GM10266 (cell line): ENCODE results near the gene ESRRG.

Experiments
- DNase-seq: peaks from one replicate; pipeline ENCODE4 v3.0.0; 2012; ENCODE audit errors: extremely low spot score
- TF ChIP-seq, protein P1 (sequence below): IDR thresholded peaks from 2 replicates; pipeline ENCODE4 v1.5.1; 2012; ENCODE audit warnings: mild to moderate bottlenecking, low read depth; ENCODE audit not compliant: control insufficient read depth, insufficient read depth; ENCODE audit errors: missing control alignments

ESRRG gene

GRCh38 chr1:216750961-216751360 lies 27.7 kb upstream of the ESRRG start:
- DNase-seq = no peak
- TF ChIP-seq, protein P1, sequence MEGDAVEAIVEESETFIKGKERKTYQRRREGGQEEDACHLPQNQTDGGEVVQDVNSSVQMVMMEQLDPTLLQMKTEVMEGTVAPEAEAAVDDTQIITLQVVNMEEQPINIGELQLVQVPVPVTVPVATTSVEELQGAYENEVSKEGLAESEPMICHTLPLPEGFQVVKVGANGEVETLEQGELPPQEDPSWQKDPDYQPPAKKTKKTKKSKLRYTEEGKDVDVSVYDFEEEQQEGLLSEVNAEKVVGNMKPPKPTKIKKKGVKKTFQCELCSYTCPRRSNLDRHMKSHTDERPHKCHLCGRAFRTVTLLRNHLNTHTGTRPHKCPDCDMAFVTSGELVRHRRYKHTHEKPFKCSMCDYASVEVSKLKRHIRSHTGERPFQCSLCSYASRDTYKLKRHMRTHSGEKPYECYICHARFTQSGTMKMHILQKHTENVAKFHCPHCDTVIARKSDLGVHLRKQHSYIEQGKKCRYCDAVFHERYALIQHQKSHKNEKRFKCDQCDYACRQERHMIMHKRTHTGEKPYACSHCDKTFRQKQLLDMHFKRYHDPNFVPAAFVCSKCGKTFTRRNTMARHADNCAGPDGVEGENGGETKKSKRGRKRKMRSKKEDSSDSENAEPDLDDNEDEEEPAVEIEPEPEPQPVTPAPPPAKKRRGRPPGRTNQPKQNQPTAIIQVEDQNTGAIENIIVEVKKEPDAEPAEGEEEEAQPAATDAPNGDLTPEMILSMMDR = no peak

- peak; percentile 8 for DNase-seq
- TF ChIP-seq, protein P1 = peak; percentile 58
Measured at GRCh38 chr1:216750031-216750627, 26.9 kb upstream of the ESRRG start.

GRCh38 chr1:216749232-216749631 lies 26.0 kb upstream of the ESRRG start:
- DNase-seq = no peak
- TF ChIP-seq, protein P1 = no peak

GRCh38 chr1:216742625-216743024 lies 19.4 kb upstream of the ESRRG start:
- TF ChIP-seq, protein P1 = no peak
- DNase-seq = no peak

GRCh38 chr1:216740331-216740730 lies 17.1 kb upstream of the ESRRG start:
- DNase-seq = no peak
- TF ChIP-seq, protein P1 = no peak

DNA sequence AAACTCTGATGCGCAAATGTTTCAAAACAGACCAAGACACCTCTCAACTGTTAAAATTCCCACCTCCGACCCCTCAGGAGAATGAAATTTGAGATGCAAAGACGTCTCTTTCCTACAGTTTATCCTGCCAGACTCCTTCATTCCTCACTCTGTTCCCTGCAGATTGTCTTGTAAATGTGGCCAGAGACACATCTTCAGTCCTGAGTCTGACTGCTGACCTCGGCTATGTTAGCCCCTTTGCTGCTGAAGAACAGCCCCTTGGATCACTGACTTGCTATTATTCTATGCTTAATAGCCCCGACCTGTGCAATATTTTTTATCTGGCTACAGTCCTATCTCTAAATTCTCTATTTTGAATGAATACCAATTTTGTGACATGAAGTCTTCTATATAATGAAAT lies 16.6 kb upstream of the ESRRG start:
- TF ChIP-seq, protein P1 = no peak
- no peak for DNase-seq

DNA sequence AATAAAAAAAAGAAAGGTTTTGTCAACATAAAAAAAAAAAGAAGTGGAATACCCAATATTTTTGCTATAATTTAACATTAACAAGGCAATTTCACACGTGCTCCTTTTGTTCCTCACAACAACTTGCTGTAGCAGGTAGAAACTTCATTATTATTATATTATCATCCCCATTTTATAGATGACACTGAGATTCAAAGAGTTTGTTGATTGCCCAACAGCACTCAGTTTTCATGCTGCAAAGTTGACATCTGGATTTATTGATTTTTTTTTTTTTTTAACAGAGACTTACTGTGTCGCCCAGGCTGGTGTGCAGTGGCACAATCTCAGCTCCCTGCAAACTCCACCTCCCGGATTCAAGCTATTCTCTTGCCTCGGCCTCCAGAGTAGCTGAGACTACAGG lies 8.9 kb upstream of the ESRRG start:
- TF ChIP-seq, protein P1 = no peak

More for the DNA sequence above, 8.9 kb upstream of the ESRRG start:
- DNase-seq = no peak
